Spleen (tissue), 7 donors: ENCODE measurements around the gene RCN1.

Experiments used
- POLR2A ChIP-seq, 3 donors: fragments of 450-650 bp; IDR thresholded peaks; one replicate each; pipeline ENCODE4 v1.5.1; 2017; ENCODE audit warnings: antibody characterized with exemption in 3 of 3, mild to moderate bottlenecking in 1 of 3
- TF ChIP-seq, protein P1 (sequence below), 11 experiments: fragments of 200-600 bp in 7 of 11; fragments of 450-650 bp in 4 of 11; sonication (generic) in 4 of 11; IDR thresholded peaks in 8 of 11; conservative IDR thresholded peaks in 3 of 11; 1 replicate in 7 of 11; 2 replicates in 4 of 11; pipeline versions ENCODE4 v1.4.0 to v1.8.0; 2016 to 2021; ENCODE audit warnings: antibody characterized with exemption in 11 of 11, inconsistent platforms in 4 of 11, mild to moderate bottlenecking in 1 of 11
- donor health status: DM: no; HTN: no; CAD: no; lungs with moderate emphysema.
- donor health status: DM: no; HTN: no; CAD: no.
- donor health status: DM: no; HTN: no; CAD: no.

DNA sequence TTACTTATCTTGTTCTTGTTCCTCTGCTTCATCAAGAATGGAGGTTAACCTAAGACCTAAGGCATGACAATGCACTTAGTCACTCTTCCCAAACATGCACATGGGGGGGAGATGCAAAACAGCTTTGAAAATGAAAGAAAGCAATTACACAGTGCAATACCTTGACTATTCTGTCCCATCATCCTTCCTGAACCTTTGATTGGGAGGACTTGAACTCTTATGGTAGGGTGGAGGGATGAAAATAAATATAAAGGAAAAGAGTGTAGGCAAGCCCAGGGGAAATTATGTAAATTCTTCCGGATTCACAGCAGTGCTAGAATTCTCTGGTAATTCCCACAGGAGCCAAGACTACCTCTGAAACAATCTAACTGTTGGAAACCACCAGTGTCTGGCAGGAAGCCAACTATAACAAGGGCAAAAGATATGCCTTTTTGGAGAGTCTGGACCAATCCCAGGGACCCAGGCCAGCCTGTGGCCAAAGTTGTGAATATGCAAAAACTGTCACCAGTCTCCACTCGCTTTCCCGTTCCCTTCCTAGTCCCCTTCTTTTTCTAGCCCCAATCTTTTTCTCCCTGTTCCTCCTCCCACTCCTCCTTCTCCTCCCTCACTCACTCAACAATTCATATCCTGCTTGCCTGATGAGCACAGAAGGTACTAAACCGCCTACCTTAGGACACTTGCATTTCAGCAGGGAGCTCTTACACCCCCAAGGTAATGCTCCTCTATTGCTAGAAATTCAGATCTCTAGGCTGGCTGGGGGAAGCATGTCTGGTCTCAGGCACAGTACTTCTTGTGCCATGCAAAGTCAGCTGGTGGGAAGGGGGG lies 2.5 kb upstream of the RCN1 start:
- TF ChIP-seq, protein P1, sequence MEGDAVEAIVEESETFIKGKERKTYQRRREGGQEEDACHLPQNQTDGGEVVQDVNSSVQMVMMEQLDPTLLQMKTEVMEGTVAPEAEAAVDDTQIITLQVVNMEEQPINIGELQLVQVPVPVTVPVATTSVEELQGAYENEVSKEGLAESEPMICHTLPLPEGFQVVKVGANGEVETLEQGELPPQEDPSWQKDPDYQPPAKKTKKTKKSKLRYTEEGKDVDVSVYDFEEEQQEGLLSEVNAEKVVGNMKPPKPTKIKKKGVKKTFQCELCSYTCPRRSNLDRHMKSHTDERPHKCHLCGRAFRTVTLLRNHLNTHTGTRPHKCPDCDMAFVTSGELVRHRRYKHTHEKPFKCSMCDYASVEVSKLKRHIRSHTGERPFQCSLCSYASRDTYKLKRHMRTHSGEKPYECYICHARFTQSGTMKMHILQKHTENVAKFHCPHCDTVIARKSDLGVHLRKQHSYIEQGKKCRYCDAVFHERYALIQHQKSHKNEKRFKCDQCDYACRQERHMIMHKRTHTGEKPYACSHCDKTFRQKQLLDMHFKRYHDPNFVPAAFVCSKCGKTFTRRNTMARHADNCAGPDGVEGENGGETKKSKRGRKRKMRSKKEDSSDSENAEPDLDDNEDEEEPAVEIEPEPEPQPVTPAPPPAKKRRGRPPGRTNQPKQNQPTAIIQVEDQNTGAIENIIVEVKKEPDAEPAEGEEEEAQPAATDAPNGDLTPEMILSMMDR (IDR thresholded peaks at IDR 0.05 in 8 of 11, conservative IDR thresholded peaks at IDR 0.05 in 3 of 11): no peak
- no peak for TF ChIP-seq POLR2A (IDR thresholded peaks at IDR 0.05)
